CD8-positive, alpha-beta memory T cell (primary cell): ENCODE results near the gene KEAP1. TPM values are rescaled to one million over a fixed set of nuclear protein-coding genes. Genes with fewer than 3 reads are reported as not detected.
"Not testable (repeated sequence)": the region's sequence is repeated elsewhere in the genome, so short reads cannot be mapped to it uniquely, and the experiment has no call there.

Source experiments
- CTCF ChIA-PET: fragments of 350-600 bp; sonication (Branson Sonifier 250); formaldehyde crosslinking; loops from one replicate; lab custom pipeline; 2021; ENCODE audit warnings: antibody characterized with exemption; lab: Charles Lee
- POLR2A ChIA-PET: fragments of 350-600 bp; sonication (Branson Sonifier 250); formaldehyde crosslinking; loops from one replicate; lab custom pipeline; 2021; ENCODE audit warnings: antibody characterized with exemption; lab: Charles Lee
- DNase-seq, 5 donors: peaks; one replicate each; pipeline versions ENCODE4 v3.0.0 to v3.0.0-alpha.2; 2020 to 2022; ENCODE audit warnings: mixed read lengths in 1 of 5
- H3K27ac ChIP-seq: one replicate; pipeline ENCODE4 v1.7.0; 2013; ENCODE audit warnings: low read depth, mild to moderate bottlenecking, low read length, moderate library complexity
- H3K27me3 ChIP-seq: 2 replicates; pipeline ENCODE4 v1.7.0; 2013; ENCODE audit warnings: low read length, mild to moderate bottlenecking; ENCODE audit not compliant: insufficient read depth, poor library complexity, severe bottlenecking
- H3K36me3 ChIP-seq: 2 replicates; pipeline ENCODE4 v1.7.0; 2013; ENCODE audit warnings: mild to moderate bottlenecking, low read length, moderate library complexity; ENCODE audit not compliant: insufficient read depth
- H3K4me1 ChIP-seq: 2 replicates; pipeline ENCODE4 v1.7.0; 2013; ENCODE audit warnings: mild to moderate bottlenecking, low read length, moderate library complexity; ENCODE audit not compliant: insufficient read depth
- H3K4me3 ChIP-seq: 2 replicates; pipeline ENCODE4 v1.7.0; 2013; ENCODE audit warnings: mild to moderate bottlenecking, low read length
- H3K9me3 ChIP-seq: 2 replicates; pipeline ENCODE4 v1.7.0; 2013; ENCODE audit warnings: mild to moderate bottlenecking, low read length
- H3K27ac Mint-ChIP-seq, 8 donors: one replicate each; pipeline ENCODE4 v1.8.0; 2020 to 2021; ENCODE audit warnings: mixed read lengths in 8 of 8, mild to moderate bottlenecking in 6 of 8, inconsistent platforms in 3 of 8, moderate library complexity in 3 of 8
- H3K27me3 Mint-ChIP-seq, 2 donors: one replicate each; pipeline ENCODE4 v1.8.0; 2020 to 2021; ENCODE audit warnings: mixed read lengths in 2 of 2, mild to moderate bottlenecking in 1 of 2, moderate library complexity in 1 of 2
- H3K36me3 Mint-ChIP-seq, 3 donors: one replicate each; pipeline ENCODE4 v1.8.0; 2020 to 2021; ENCODE audit warnings: mixed read lengths in 3 of 3, inconsistent platforms in 1 of 3, mild to moderate bottlenecking in 1 of 3
- H3K4me1 Mint-ChIP-seq, 3 donors: one replicate each; pipeline ENCODE4 v1.8.0; 2020 to 2021; ENCODE audit warnings: mixed read lengths in 3 of 3, inconsistent platforms in 1 of 3, mild to moderate bottlenecking in 1 of 3
- H3K4me3 Mint-ChIP-seq, 7 donors: one replicate each; pipeline ENCODE4 v1.8.0; 2020 to 2021; ENCODE audit warnings: mixed read lengths in 7 of 7, mild to moderate bottlenecking in 6 of 7, moderate library complexity in 4 of 7, inconsistent platforms in 2 of 7
- H3K9me3 Mint-ChIP-seq, 5 donors: one replicate each; pipeline ENCODE4 v1.8.0; 2020 to 2022; ENCODE audit warnings: mixed read lengths in 5 of 5, mild to moderate bottlenecking in 3 of 5, moderate library complexity in 2 of 5, inconsistent platforms in 1 of 5
- polyA plus RNA-seq: library from polyadenylated mRNA; unstranded; fragments of 300-500 nt; fragmentation: Illumina TruSeq; gene quantifications from one replicate; pipeline ENCODE4 v1.2.3, GENCODE V29; 2021
- total RNA-seq, 2 experiments: library from RNA; stranded (reverse); gene quantifications; one replicate each; pipeline ENCODE4 v1.2.3, GENCODE V29; 2021

Gene KEAP1
- total RNA-seq (100 to 1,000 TPM; 101 to 107 TPM), polyA plus RNA-seq (58.3 TPM)

DNA sequence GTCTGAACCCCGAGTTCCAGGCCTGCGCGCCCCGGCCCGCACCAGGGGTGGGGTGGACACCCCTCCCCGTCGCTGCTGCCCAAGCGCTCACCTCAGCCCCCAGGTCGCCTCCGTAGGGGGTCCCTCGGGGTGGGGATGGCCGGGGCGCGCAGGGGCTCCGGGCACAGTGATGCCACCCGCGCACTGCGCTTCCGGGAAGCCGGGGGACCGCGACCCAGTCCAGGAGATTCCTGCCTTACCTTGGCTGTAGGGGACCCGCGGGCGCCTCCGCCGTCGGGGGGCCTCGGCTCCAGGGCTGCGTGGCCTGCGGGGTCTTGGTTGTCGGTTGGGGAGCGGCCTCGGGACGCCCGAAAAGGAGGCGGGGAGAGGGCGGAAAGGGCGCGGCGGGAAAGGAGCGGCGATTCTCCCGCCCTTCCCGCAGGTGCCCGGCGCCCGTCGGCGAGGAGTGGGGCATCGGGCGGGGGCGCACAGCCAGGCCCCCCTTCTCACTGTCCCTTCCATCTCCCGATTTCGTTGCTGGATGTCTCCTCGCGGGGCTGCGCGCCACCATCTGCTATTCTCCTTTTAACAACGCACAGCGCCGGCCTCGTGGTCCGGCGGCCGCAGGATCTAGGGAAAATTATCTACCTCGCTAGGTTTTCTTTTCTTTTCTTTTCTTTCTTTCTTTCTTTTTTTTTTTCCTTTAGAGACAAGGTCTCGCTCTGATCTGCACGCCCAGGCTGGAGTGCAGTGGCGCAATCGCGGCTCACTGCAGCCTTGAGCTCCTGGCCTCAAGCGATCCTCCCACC lies at the start of gene KEAP1:
TSS of gene KEAP1 (minus strand) at position 355 of the 788 bp plus-strand sequence. CDS start 3,323 bp downstream, outside the sequence.
- Mint-ChIP-seq H3K27me3 (no peaks in the 10 kb centered on the region), H3K4me1 (peaks cover 33 to 48% (median 41%) of the 10 kb centered on the region in 3 donors), H3K9me3 (no peaks in the 10 kb centered on the region), H3K4me3 (peak within 1 kb of the TSS; percentile 86 to 97 (median 91)), H3K36me3 (peaks cover 0 to 22% (median 6%) of the 10 kb centered on the region in 3 donors), H3K27ac (peak within 1 kb of the TSS; percentile 68 to 97 (median 91))
- Histone ChIP-seq H3K27ac (peak within 1 kb of the TSS; percentile 90), H3K36me3 (peaks cover 12% of the 10 kb centered on the region), H3K4me3 (peak within 1 kb of the TSS; percentile 72), H3K4me1 (peaks cover 32% of the 10 kb centered on the region), H3K9me3 (no peaks in the 10 kb centered on the region), H3K27me3 (no peaks in the 10 kb centered on the region)
- CTCF ChIA-PET: interaction anchor here (0.6 to 1.8 kb wide), 7 partner anchors 20 to 587 kb away, joined by 3 to 4 read pairs (median 3); no protein-coding TSS in a partner anchor
- DNase-seq: no peak
- POLR2A ChIA-PET: interaction anchor here (0.6 to 2.2 kb wide), 9 partner anchors 9 to 331 kb away, joined by 3 to 8 read pairs (median 4); partner anchors contain the start of genes KRI1 and S1PR5

DNA sequence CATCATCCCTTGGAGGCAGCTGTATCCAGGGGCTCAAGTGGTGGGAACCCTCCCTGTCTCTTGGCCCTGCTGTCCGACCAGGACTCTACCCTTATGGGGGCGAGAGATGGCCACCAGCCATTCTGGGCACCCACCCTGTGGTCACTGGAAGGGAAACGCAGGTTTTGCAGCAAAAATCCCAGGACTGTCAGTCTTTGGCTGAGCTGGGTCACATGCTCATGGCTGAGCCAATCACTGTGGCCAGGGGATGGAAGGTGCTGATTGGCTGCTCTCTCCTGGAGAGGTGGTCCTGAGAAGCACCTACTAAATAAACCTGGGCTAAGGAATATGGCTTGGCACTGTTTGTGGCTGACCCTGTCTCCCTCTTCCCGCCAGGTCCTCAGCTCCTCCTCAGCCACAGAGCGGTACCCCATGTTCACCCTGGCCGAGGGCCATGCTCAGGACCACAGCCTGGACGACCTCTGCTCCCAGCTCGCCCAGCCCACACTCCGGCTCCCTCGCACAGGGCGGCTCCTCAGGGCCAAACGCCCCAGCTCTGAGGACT lies 49.4 kb upstream of the KEAP1 start:
- Mint-ChIP-seq H3K27ac (peak overlapping the region; percentile 46 to 98 (median 90)), H3K36me3 (peaks cover 0 to 78% (median 4%) of the 10 kb centered on the region in 3 donors), H3K9me3 (no peaks in the 10 kb centered on the region), H3K27me3 (no peaks in the 10 kb centered on the region), H3K4me3 (peak overlapping the region in 3 of 7 donors; percentile 73 to 81 (median 77)), H3K4me1 (peaks cover 43 to 61% (median 53%) of the 10 kb centered on the region in 3 donors)
- Histone ChIP-seq H3K27ac (no peak overlapping the region), H3K27me3 (no peaks in the 10 kb centered on the region), H3K4me1 (peaks cover 56% of the 10 kb centered on the region), H3K9me3 (no peaks in the 10 kb centered on the region), H3K4me3 (no peak overlapping the region), H3K36me3 (peaks cover 60% of the 10 kb centered on the region)
- POLR2A ChIA-PET: interaction anchor here (0.6 to 4.0 kb wide), 8 partner anchors 8 to 208 kb away, joined by 3 to 27 read pairs (median 4); partner anchors contain the start of genes CDKN2D and KRI1
- CTCF ChIA-PET: interaction anchor here (0.8 to 7.0 kb wide), 11 partner anchors 10 to 164 kb away, joined by 3 to 63 read pairs (median 7); partner anchors contain the start of genes CDKN2D, KEAP1 and KRI1
- DNase-seq: no peak

DNA sequence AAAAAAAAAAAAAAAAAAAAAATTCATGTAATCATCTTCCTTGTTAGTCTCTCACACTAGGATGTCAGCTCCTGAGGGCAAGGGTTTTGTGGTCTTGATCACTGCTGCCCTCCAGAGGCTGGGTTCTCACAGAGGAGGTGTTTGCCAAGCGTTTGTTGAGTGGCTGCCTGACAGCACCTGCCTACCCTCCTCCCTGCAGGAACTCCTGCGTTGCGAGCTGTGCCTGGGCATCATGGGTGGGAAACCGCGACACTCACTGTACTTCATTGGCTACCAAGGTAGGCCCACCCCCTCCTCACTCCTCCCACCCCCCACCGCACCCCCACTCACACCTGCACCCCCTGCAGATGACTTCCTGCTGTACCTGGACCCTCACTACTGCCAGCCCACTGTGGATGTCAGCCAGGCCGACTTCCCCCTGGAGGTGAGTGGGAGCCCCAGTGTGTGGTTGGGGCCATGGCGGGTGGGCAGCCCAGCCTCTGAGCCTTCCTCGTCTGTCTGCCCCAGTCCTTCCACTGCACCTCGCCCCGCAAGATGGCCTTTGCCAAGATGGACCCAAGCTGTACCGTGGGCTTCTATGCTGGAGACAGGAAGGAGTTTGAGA lies 48.6 kb upstream of the KEAP1 start:
- POLR2A ChIA-PET: interaction anchor here (0.6 to 4.0 kb wide), 7 partner anchors 9 to 443 kb away, joined by 3 to 23 read pairs (median 5); partner anchors contain the start of genes CDKN2D and KRI1
- no peaks in the 10 kb centered on the region for H3K9me3 ChIP-seq
- no peak overlapping the region for H3K27ac ChIP-seq
- CTCF ChIA-PET: interaction anchor here (1.0 to 7.0 kb wide), 9 partner anchors 10 to 163 kb away, joined by 3 to 63 read pairs (median 6); partner anchors contain the start of genes CDKN2D, KEAP1 and KRI1
- no peaks in the 10 kb centered on the region for H3K27me3 Mint-ChIP-seq
- H3K27me3 ChIP-seq: no peaks in the 10 kb centered on the region
- H3K36me3 ChIP-seq: peaks cover 55% of the 10 kb centered on the region
- H3K36me3 Mint-ChIP-seq: peaks cover 0 to 80% (median 4%) of the 10 kb centered on the region in 3 donors
- H3K27ac Mint-ChIP-seq: peak overlapping the region; percentile 56 to 98 (median 78)
- peak in 3 of 5 donors; percentile 33 to 62 (median 48) for DNase-seq
- H3K9me3 Mint-ChIP-seq: no peaks in the 10 kb centered on the region
- H3K4me3 ChIP-seq: no peak overlapping the region
- peaks cover 43 to 65% (median 53%) of the 10 kb centered on the region in 3 donors for H3K4me1 Mint-ChIP-seq
- H3K4me1 ChIP-seq: peaks cover 56% of the 10 kb centered on the region
- H3K4me3 Mint-ChIP-seq: peak overlapping the region in 1 of 7 donors; percentile 61

DNA sequence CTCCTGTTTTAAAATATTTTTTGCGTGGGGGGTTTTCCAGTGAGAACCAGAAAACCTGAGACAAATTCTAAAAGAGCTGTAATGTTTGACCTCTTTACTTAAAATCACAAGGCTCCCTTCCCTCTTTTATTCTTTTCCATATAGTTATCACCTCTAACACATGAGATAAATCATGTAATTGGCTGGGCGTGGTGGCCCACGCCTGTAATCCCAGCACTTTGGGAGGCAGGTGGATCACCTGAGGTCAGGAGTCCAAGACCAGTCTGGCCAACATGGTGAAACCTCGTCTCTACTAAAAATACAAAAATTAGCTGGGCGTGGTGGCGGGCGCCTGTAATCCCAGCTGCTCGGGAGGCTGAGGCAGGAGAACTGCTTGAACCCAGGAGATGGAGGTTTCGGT lies 47.9 kb upstream of the KEAP1 start:
- H3K27me3 Mint-ChIP-seq, H3K27ac ChIP-seq, H3K4me3 ChIP-seq, DNase-seq, H3K27me3 ChIP-seq, H3K9me3 Mint-ChIP-seq, H3K9me3 ChIP-seq: not testable (repeated sequence)
- H3K36me3 Mint-ChIP-seq: peaks cover 0 to 77% (median 4%) of the 10 kb centered on the region in 3 donors
- peak overlapping the region in 1 of 7 donors; percentile 54 for H3K4me3 Mint-ChIP-seq
- peak overlapping the region in 6 of 8 donors; percentile 56 to 81 (median 70) for H3K27ac Mint-ChIP-seq
- ChIA-PET POLR2A (interaction anchor here (0.6 to 4.0 kb wide), 4 partner anchors 15 to 443 kb away, joined by 3 to 23 read pairs (median 5); partner anchors contain the start of genes CDKN2D and KRI1), CTCF (interaction anchor here (1.0 to 7.0 kb wide), 7 partner anchors 9 to 64 kb away, joined by 3 to 63 read pairs (median 15); partner anchors contain the start of genes CDKN2D and KRI1)
- H3K4me1 Mint-ChIP-seq: peaks cover 41 to 62% (median 52%) of the 10 kb centered on the region in 3 donors
- H3K4me1 ChIP-seq: peaks cover 52% of the 10 kb centered on the region
- H3K36me3 ChIP-seq: peaks cover 51% of the 10 kb centered on the region

DNA sequence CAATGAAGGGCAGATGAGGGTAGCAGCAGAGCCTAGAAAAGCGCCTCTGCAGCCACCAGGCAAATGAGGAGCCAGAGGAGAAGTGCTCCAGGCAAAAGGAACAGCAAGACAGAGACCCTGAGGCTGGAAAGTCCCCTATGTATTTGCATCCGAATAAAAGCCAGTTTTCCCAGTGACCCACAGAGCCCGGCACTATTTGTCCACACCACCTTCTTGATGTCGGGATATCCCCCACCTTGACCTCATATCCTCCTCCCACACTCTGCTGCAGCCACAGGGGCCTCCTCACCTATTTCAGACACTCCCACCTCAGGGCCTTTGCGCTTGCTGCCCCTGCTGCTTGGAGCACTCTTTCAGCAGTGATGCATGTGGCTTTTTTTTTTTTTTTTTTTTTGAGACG lies 47.2 kb upstream of the KEAP1 start:
- ChIA-PET CTCF (interaction anchor here (1.7 to 7.0 kb wide), 2 partner anchors 19 to 31 kb away, joined by 5 to 63 read pairs; partner anchors contain the start of genes CDKN2D and KRI1), POLR2A (interaction anchor here (4.0 kb wide), 1 partner anchor 18 kb away, joined by 23 read pairs; the partner anchor contains the start of gene CDKN2D)
- Histone ChIP-seq H3K4me3 (no peak overlapping the region), H3K4me1 (peaks cover 46% of the 10 kb centered on the region), H3K27ac (no peak overlapping the region), H3K27me3 (no peaks in the 10 kb centered on the region), H3K9me3 (no peaks in the 10 kb centered on the region), H3K36me3 (peaks cover 44% of the 10 kb centered on the region)
- no peaks in the 10 kb centered on the region for H3K27me3 Mint-ChIP-seq
- peak overlapping the region in 6 of 8 donors; percentile 29 to 79 (median 58) for H3K27ac Mint-ChIP-seq
- peaks cover 34 to 59% (median 46%) of the 10 kb centered on the region in 3 donors for H3K4me1 Mint-ChIP-seq
- DNase-seq: no peak
- peaks cover 0 to 70% (median 4%) of the 10 kb centered on the region in 3 donors for H3K36me3 Mint-ChIP-seq
- peak overlapping the region in 2 of 7 donors; percentile 12 to 40 for H3K4me3 Mint-ChIP-seq
- H3K9me3 Mint-ChIP-seq: no peaks in the 10 kb centered on the region

DNA sequence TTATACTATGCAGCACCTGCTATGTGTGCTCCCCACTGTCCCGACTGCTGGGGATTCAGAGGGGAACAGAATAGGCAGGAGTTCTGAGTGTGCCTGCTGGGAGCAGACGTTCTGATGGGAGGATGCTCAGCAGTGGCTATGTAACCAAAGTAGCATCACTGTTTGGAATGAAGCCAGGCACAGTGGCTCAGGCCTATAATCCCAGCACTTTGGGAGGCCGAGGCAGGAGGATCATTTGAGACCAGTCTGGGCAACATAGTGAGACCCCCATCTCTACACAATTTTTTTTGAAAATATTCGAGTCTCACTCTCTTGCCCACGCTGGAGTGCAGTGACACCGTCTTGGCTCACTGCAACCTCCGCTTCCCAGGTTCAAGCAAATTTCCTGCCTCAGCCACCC lies 46.6 kb upstream of the KEAP1 start:
- Mint-ChIP-seq H3K9me3 (no peaks in the 10 kb centered on the region), H3K36me3 (peaks cover 0 to 69% (median 4%) of the 10 kb centered on the region in 3 donors), H3K4me3 (no peak overlapping the region), H3K4me1 (peaks cover 34 to 59% (median 45%) of the 10 kb centered on the region in 3 donors), H3K27ac (peak overlapping the region in 4 of 8 donors; percentile 43 to 70 (median 55)), H3K27me3 (no peaks in the 10 kb centered on the region)
- Histone ChIP-seq H3K27ac (no peak overlapping the region), H3K4me1 (peaks cover 45% of the 10 kb centered on the region), H3K36me3 (peaks cover 42% of the 10 kb centered on the region), H3K9me3 (no peaks in the 10 kb centered on the region), H3K4me3 (no peak overlapping the region), H3K27me3 (no peaks in the 10 kb centered on the region)
- CTCF ChIA-PET: no interaction called here
- DNase-seq: no peak
- POLR2A ChIA-PET: no interaction called here

DNA sequence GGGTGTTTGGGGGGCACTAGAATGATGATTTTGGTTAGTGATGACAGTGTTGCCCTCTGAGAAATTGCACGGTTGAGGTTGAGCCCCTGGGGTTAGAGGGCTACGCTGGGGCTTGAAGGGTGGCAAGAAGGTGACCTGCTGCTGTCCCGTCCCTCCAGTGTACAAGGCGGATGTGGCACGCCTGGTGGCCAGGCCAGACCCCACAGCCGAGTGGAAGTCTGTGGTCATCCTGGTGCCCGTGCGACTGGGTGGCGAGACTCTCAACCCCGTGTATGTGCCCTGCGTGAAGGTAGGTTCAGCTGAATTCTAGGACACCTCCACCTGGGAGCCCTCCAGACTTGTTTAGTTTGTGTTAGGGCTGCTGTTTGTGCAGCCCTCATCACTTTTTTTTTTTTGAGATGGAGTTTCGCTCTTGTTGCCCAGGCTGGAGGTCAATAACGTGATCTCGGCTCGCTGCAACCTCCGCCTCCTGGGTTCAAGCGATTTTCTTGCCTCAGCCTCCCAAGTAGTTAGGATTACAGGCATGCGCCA lies 45.7 kb upstream of the KEAP1 start:
- H3K36me3 ChIP-seq: peaks cover 42% of the 10 kb centered on the region
- H3K4me1 ChIP-seq: peaks cover 42% of the 10 kb centered on the region
- no peaks in the 10 kb centered on the region for H3K9me3 Mint-ChIP-seq

More for the DNA sequence above, 45.7 kb upstream of the KEAP1 start:
- peaks cover 0 to 63% (median 3%) of the 10 kb centered on the region in 3 donors for H3K36me3 Mint-ChIP-seq
- CTCF ChIA-PET: interaction anchor here (3.5 kb wide), 1 partner anchor 24 kb away, joined by 11 read pairs; no protein-coding TSS in a partner anchor
- Histone ChIP-seq H3K27me3 (no peaks in the 10 kb centered on the region), H3K27ac (no peak overlapping the region), H3K9me3 (no peaks in the 10 kb centered on the region), H3K4me3 (no peak overlapping the region)
- no peak overlapping the region for H3K4me3 Mint-ChIP-seq
- H3K4me1 Mint-ChIP-seq: peaks cover 29 to 55% (median 39%) of the 10 kb centered on the region in 3 donors
- no peaks in the 10 kb centered on the region for H3K27me3 Mint-ChIP-seq
- peak overlapping the region in 3 of 8 donors; percentile 29 to 70 (median 64) for H3K27ac Mint-ChIP-seq
- DNase-seq: no peak
- POLR2A ChIA-PET: no interaction called here
